GM10266 (cell line): ENCODE results near the gene BTBD7.

Source experiments
- DNase-seq: peaks from one replicate; pipeline ENCODE4 v3.0.0; 2012; ENCODE audit errors: extremely low spot score
- TF ChIP-seq, protein P1 (sequence below): IDR thresholded peaks from 2 replicates; pipeline ENCODE4 v1.5.1; 2012; ENCODE audit warnings: mild to moderate bottlenecking, low read depth; ENCODE audit not compliant: control insufficient read depth, insufficient read depth; ENCODE audit errors: missing control alignments

BTBD7 gene

DNA sequence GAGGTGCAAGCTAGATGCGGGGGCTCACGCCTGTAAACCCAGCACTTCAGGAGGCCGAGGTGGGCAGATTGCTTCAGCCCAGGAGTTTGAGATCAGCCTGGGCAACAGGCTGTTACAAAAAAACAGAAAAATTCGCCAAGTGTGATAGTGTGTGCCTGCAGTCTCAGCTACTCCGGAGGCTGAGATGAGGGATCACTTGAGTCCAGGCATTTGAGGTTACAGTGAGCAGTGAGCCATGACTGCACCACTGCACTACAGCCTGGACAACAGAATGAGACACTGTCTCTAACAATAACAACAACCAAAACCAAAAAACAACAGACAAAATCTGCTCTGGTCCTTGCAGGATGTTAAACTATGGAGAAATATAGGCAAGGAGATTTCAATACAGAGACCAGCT, 13.9 kb downstream of the BTBD7 start:
- TF ChIP-seq, protein P1, sequence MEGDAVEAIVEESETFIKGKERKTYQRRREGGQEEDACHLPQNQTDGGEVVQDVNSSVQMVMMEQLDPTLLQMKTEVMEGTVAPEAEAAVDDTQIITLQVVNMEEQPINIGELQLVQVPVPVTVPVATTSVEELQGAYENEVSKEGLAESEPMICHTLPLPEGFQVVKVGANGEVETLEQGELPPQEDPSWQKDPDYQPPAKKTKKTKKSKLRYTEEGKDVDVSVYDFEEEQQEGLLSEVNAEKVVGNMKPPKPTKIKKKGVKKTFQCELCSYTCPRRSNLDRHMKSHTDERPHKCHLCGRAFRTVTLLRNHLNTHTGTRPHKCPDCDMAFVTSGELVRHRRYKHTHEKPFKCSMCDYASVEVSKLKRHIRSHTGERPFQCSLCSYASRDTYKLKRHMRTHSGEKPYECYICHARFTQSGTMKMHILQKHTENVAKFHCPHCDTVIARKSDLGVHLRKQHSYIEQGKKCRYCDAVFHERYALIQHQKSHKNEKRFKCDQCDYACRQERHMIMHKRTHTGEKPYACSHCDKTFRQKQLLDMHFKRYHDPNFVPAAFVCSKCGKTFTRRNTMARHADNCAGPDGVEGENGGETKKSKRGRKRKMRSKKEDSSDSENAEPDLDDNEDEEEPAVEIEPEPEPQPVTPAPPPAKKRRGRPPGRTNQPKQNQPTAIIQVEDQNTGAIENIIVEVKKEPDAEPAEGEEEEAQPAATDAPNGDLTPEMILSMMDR, result no peak
- DNase-seq, result no peak

DNA sequence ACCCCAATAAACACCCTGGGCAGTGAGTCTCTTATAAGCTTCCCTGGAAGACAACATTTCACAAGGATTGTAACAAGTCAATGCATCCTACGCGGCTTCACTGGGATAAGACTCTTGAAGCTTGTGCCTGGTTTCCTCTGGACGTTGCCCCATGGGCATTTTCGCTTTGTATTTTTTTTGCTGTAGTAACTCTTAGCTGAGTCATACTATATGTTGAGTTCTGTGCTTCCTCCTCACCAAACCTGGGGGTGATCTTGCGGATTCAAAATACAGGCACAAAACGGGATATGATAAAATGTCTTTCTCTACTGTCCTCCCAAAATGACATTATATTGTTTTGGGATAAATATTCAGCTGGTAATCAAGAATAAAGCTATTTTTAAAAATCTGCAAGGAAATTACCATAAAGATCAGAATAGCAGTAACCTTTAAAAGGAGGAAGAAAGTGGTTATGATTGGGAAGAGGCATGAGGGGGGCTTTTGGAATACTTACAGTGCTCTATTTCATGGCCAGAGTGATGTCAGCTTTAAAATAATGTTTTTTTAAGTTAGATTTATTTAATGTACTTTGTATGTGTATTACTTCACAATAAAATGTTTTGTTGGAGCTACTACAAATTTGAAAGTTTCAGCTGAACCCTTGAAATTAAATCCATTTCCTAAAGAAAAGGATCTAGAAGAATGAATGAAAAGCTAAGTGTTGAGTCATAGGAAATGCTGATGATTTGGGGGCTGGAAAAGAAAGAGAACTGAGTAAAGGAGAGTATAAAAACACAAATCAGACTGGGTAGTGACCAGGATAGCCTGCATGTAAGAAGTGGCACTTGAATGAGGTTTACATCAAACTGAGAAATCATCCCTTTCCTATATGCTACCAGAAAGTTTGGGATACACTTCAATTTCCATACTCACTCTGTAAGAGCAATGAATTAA, 14.7 kb downstream of the BTBD7 start:
- TF ChIP-seq, protein P1, result no peak
- no peak for DNase-seq

DNA sequence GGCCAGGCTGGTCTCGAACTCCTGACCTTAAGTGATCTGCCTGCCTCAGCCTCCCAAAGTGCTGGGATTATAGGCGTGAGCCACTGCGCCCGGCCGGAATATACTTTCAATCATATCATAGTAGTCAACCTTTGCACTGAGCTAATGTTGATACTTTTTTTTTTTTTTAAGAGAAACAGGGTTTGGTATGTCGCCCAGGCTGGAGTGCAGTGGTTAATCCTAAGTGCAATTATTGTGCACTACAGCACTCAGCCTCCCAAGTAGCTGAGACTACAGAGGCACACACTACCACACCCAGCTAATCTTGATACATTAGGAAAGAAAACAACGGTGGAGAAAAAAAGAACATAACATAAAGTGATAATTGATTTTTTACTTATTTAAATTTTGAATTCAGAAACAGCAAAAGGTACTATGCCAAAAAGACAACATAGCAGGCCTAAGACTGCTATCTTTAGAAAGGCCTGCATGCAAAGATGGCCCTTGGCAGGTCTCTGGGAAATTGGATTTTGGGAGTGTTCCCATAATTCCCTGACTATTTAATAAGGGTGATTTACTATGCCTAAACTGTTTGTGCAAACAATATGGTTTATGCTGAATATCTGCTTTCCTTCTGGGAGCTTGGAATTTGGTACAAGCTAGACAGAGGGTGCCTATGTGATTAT, 15.5 kb downstream of the BTBD7 start:
- TF ChIP-seq, protein P1, result no peak

DNA sequence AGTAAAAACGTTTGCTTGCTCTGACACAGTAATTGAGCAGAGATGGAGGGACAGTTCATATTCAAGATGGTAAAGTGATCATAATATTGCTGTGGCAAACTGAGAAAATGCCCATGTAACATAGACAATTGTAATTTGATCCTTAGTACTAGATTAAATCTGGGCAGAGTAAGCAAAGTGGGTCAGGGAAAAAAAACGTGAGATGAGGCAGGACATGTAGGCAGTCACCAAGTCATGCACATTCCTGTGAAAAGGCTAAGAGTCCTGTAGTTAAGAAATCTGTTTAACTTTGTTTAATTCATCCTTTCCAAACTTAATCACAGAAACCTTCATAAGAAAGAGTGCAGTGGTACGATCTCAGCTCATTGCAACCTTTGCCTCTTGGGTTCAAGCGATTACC, 16.1 kb downstream of the BTBD7 start:
- no peak for DNase-seq
- TF ChIP-seq, protein P1, result no peak

More for the DNA sequence above, 15.5 kb downstream of the BTBD7 start:
- DNase-seq, result no peak

GRCh38 chr14:93315575-93315974, 17.3 kb downstream of the BTBD7 start:
- DNase-seq, result no peak
- TF ChIP-seq, protein P1, result no peak

DNA sequence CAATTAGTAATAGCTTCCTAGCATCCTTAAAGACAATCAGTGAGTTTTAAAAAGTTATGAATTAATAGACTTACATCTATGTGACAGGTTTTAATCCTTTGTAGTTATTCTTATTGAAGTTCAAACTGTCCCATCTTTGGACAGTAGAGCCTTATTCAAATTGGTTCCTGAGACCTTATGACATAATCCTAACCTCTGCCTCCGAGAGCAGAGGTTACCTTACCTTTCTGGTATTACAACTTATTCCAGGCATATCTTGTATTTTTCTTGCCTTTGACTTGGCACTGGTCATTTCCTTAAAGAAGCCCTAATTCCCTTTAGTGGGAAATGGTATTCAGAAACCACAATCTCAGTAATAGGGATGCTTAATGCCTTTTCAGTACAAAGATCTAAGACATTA, 21.8 kb downstream of the BTBD7 start:
- TF ChIP-seq, protein P1, result no peak
- no peak for DNase-seq
